H1 (cell line): ENCODE results near the gene FKBP5. TPM values are rescaled to one million over a fixed set of nuclear protein-coding genes. Genes with fewer than 3 reads are reported as not detected.

Experiments
- CTCF ChIA-PET: fragments of 300-600 bp; sonication (Branson Sonifier 250); formaldehyde crosslinking; loops from one replicate; lab custom pipeline; 2021; ENCODE audit not compliant: partially characterized antibody; lab: Charles Lee
- POLR2A ChIA-PET: fragments of 300-600 bp; sonication (Branson Sonifier 250); formaldehyde crosslinking; loops from one replicate; lab custom pipeline; 2021; ENCODE audit warnings: inconsistent platforms; ENCODE audit not compliant: partially characterized antibody; lab: Charles Lee
- DNase-seq, 2 experiments: peaks; one replicate each; pipeline versions ENCODE4 v3.0.0 to v3.0.0-alpha.2; 2010 to 2022; ENCODE audit warnings: low spot score in 2 of 2, low read depth in 1 of 2, mixed read lengths in 1 of 2
- FAIRE-seq: peaks from 2 replicates; lab custom pipeline; 2011; peaks lifted over from hg19 to GRCh38; lab: Jason Lieb, UNC
- H2AFZ ChIP-seq: 2 replicates; pipeline ENCODE4 v1.8.1; 2012; ENCODE audit warnings: low read length, inconsistent platforms
- H2AK5ac ChIP-seq: 2 replicates; pipeline ENCODE4 v1.6.1; 2013; ENCODE audit warnings: low read depth, low read length
- H2BK120ac ChIP-seq: replicated peaks from 2 replicates; pipeline ENCODE3; 2013; ENCODE audit warnings: low read depth, low read length, inconsistent platforms
- H2BK12ac ChIP-seq: 2 replicates; pipeline ENCODE4 v1.6.1; 2013; ENCODE audit warnings: low read depth, low read length
- H2BK15ac ChIP-seq: 2 replicates; pipeline ENCODE4 v1.6.1; 2013; ENCODE audit warnings: low read length
- H2BK20ac ChIP-seq: 2 replicates; pipeline ENCODE4 v1.6.1; 2013; ENCODE audit warnings: low read length
- H2BK5ac ChIP-seq: 2 replicates; pipeline ENCODE4 v1.6.1; 2013; ENCODE audit warnings: low read depth, low read length
- H3K14ac ChIP-seq: 2 replicates; pipeline ENCODE4 v1.6.1; 2013; ENCODE audit warnings: inconsistent platforms; ENCODE audit not compliant: insufficient read length
- H3K18ac ChIP-seq: 2 replicates; pipeline ENCODE4 v1.6.1; 2013; ENCODE audit warnings: low read length; ENCODE audit errors: extremely low read depth
- H3K23ac ChIP-seq: 2 replicates; pipeline ENCODE4 v1.6.1; 2013; ENCODE audit warnings: inconsistent platforms; ENCODE audit not compliant: insufficient read length
- H3K23me2 ChIP-seq: 2 replicates; pipeline ENCODE4 v1.6.1; 2013; ENCODE audit warnings: low read depth, low read length
- H3K27ac ChIP-seq: 2 replicates; pipeline ENCODE4 v1.6.1; 2011; ENCODE audit warnings: low read depth, low read length, inconsistent platforms
- H3K27me3 ChIP-seq, 4 experiments: replicated peaks in 1 of 4; 1 replicate in 1 of 4; 2 replicates in 3 of 4; pipeline versions ENCODE4 v1.6.1 to v1.8.1; 2011 to 2013; ENCODE audit warnings: low read length in 3 of 4, mild to moderate bottlenecking in 3 of 4, inconsistent platforms in 2 of 4, mixed read lengths in 2 of 4, moderate library complexity in 1 of 4; ENCODE audit not compliant: control insufficient read depth in 3 of 4, insufficient read depth in 3 of 4; ENCODE audit errors: extremely low read depth in 1 of 4
- H3K36me3 ChIP-seq, 4 experiments: 2 replicates each; pipeline versions ENCODE4 v1.6.1 to v1.8.1; 2011 to 2013; ENCODE audit warnings: mild to moderate bottlenecking in 4 of 4, low read length in 3 of 4, moderate library complexity in 2 of 4, control low read depth in 1 of 4, inconsistent platforms in 1 of 4; ENCODE audit not compliant: insufficient read depth in 4 of 4, control insufficient read depth in 2 of 4
- H3K4ac ChIP-seq: replicated peaks from 2 replicates; pipeline ENCODE3; 2013; ENCODE audit warnings: low read length, low read depth, mixed read lengths, inconsistent platforms; ENCODE audit not compliant: insufficient read length
- H3K4me1 ChIP-seq, 4 experiments: replicated peaks in 1 of 4; 1 replicate in 1 of 4; 2 replicates in 3 of 4; pipeline versions ENCODE4 v1.6.1 to v1.8.1; 2011 to 2013; ENCODE audit warnings: low read length in 3 of 4, inconsistent platforms in 2 of 4, mixed read lengths in 1 of 4; ENCODE audit not compliant: insufficient read depth in 4 of 4, control insufficient read depth in 3 of 4
- H3K4me2 ChIP-seq, 2 experiments: 2 replicates each; pipeline versions ENCODE4 v1.6.1 to v1.8.1; 2011 to 2013; ENCODE audit warnings: low read depth in 2 of 2, low read length in 2 of 2, control low read depth in 1 of 2, inconsistent platforms in 1 of 2, mild to moderate bottlenecking in 1 of 2; ENCODE audit not compliant: insufficient read depth in 1 of 2
- H3K4me3 ChIP-seq, 4 experiments: fragments of 200-600, 300-600 bp in 1 of 4; sonication (generic), shearing (Covaris generic), sonication (Bioruptor Twin) in 1 of 4; 2 replicates each; pipeline versions ENCODE4 v1.5.1 to v1.8.1; 2011 to 2016; ENCODE audit warnings: low read length in 4 of 4, low read depth in 3 of 4, control low read depth in 2 of 4, inconsistent platforms in 2 of 4, mild to moderate bottlenecking in 2 of 4, mixed read lengths in 1 of 4, moderate library complexity in 1 of 4; ENCODE audit not compliant: insufficient read depth in 2 of 4; ENCODE audit errors: extremely low read depth in 1 of 4
- H3K56ac ChIP-seq: replicated peaks from 2 replicates; pipeline ENCODE3; 2013; ENCODE audit warnings: low read depth, mild to moderate bottlenecking, mixed read lengths, low read length, inconsistent platforms; ENCODE audit not compliant: insufficient read length
- H3K79me1 ChIP-seq: 2 replicates; pipeline ENCODE4 v1.6.1; 2013; ENCODE audit warnings: low read depth, low read length, control low read depth
- H3K79me2 ChIP-seq, 2 experiments: 2 replicates each; pipeline versions ENCODE4 v1.6.1 to v1.8.1; 2012 to 2013; ENCODE audit warnings: low read length in 2 of 2, mild to moderate bottlenecking in 2 of 2, inconsistent platforms in 1 of 2; ENCODE audit not compliant: insufficient read depth in 2 of 2, control insufficient read depth in 1 of 2
- H3K9ac ChIP-seq, 4 experiments: replicated peaks in 1 of 4; 1 replicate in 1 of 4; 2 replicates in 3 of 4; pipeline versions ENCODE4 v1.6.1 to v1.8.1; 2011 to 2013; ENCODE audit warnings: low read depth in 3 of 4, low read length in 3 of 4, control low read depth in 2 of 4, mild to moderate bottlenecking in 2 of 4, moderate library complexity in 2 of 4, inconsistent platforms in 1 of 4; ENCODE audit errors: extremely low read depth in 1 of 4
- H3K9me3 ChIP-seq, 2 experiments: 2 replicates each; pipeline versions ENCODE4 v1.6.1 to v1.8.1; 2012 to 2013; ENCODE audit warnings: mild to moderate bottlenecking in 2 of 2, moderate library complexity in 2 of 2, control low read depth in 1 of 2, inconsistent platforms in 1 of 2, low read depth in 1 of 2, low read length in 1 of 2, mixed read lengths in 1 of 2; ENCODE audit not compliant: insufficient read depth in 2 of 2
- H4K20me1 ChIP-seq, 2 experiments: replicated peaks in 1 of 2; 2 replicates each; pipeline versions ENCODE3 to v1.8.1; 2011 to 2013; ENCODE audit warnings: inconsistent platforms in 2 of 2, low read length in 2 of 2, mild to moderate bottlenecking in 1 of 2; ENCODE audit not compliant: insufficient read depth in 2 of 2, control insufficient read depth in 1 of 2
- H4K5ac ChIP-seq: 2 replicates; pipeline ENCODE4 v1.6.1; 2013; ENCODE audit warnings: low read length, low read depth, mixed read lengths, inconsistent platforms; ENCODE audit not compliant: insufficient read length
- H4K8ac ChIP-seq: 2 replicates; pipeline ENCODE4 v1.8.0; 2013; ENCODE audit warnings: mild to moderate bottlenecking, moderate library complexity, low read length, inconsistent platforms; ENCODE audit not compliant: insufficient read depth; ENCODE audit errors: extremely low read depth
- H4K91ac ChIP-seq: replicated peaks from 2 replicates; pipeline ENCODE3; 2013; ENCODE audit warnings: low read length, mixed read lengths, inconsistent platforms; ENCODE audit not compliant: insufficient read length
- HDAC2 ChIP-seq, 2 experiments: fragments of 300-600 bp in 1 of 2; sonication (generic) in 1 of 2; IDR thresholded peaks; 2 replicates each; pipeline ENCODE4 v1.6.1; 2011 to 2012; ENCODE audit warnings: low read depth in 2 of 2, low read length in 2 of 2, mild to moderate bottlenecking in 2 of 2, moderate library complexity in 2 of 2, borderline replicate concordance in 1 of 2, inconsistent platforms in 1 of 2
- WGBS, 2 experiments: shearing (Covaris generic) in 1 of 2; methylation state at CpG; one replicate each; pipeline versions ENCODE4 v1.1.6 to v1.1.7; 2013 to 2015; ENCODE audit warnings: low lambda C conversion rate in 2 of 2, mixed read lengths in 2 of 2, inconsistent platforms in 1 of 2, low coverage in 1 of 2, missing lambda C conversion rate in 1 of 2; ENCODE audit not compliant: insufficient replicate concordance in 2 of 2, insufficient coverage in 1 of 2, insufficient read length in 1 of 2; ENCODE audit errors: extremely low coverage in 1 of 2, missing lambda C conversion rate in 1 of 2; 5-methylcytosine and 5-hydroxymethylcytosine counted together
- polyA plus RNA-seq, 7 experiments: library from polyadenylated mRNA; depleted of rRNA in 3 of 7; stranded (reverse) in 5 of 7; unstranded in 2 of 7; fragments of >200 nt in 5 of 7; fragments of 200-250 nt in 2 of 7; gene quantifications; 1 replicate in 5 of 7; 2 replicates in 1 of 7; 4 replicates in 1 of 7; pipeline versions ENCODE4 v1.2.1 to v1.2.3, GENCODE V29; 2011 to 2013; ENCODE audit warnings: missing spikeins in 2 of 7, mixed read lengths in 2 of 7
- total RNA-seq: library from RNA; stranded (reverse); fragmentation: NEBNext Ultra II Directional; extraction: Animal tissue kit (Norgen Biotek cat#: 25700); gene quantifications from 2 replicates; pipeline ENCODE4 v1.2.1, GENCODE V29; 2021

Gene FKBP5
- total and polyA plus RNA-seq, 2 of the 8 experiments (the other 6 are each of a cell fraction or from before 2014, with no cell fraction given) = 14.3 to 40.4 TPM

GRCh38 chr6:35622283-35622682 lies 66.4 kb downstream of the FKBP5 start:
- no peak overlapping the region for H4K5ac ChIP-seq
- no peak overlapping the region for H4K8ac ChIP-seq
- H3K79me1 ChIP-seq = no peaks in the 10 kb centered on the region
- no peak overlapping the region for H3K56ac ChIP-seq
- FAIRE-seq (no peak), DNase-seq (no peak)
- H3K4me1 ChIP-seq = no peaks in the 10 kb centered on the region
- H3K4me3 ChIP-seq = no peak overlapping the region
- no peaks in the 10 kb centered on the region for H3K79me2 ChIP-seq
- no peak overlapping the region for H4K91ac ChIP-seq
- no peak overlapping the region for H3K27ac ChIP-seq
- CTCF ChIA-PET = interaction anchor here (0.6 to 5.0 kb wide), 9 partner anchors 12 to 114 kb away, joined by 3 to 28 read pairs (median 6); no protein-coding TSS in a partner anchor
- POLR2A ChIA-PET = interaction anchor here (1.1 kb wide), 1 partner anchor 24 kb away, joined by 3 read pairs; no protein-coding TSS in a partner anchor
- no peak overlapping the region for H2AK5ac ChIP-seq
- no peak overlapping the region for H2BK120ac ChIP-seq
- no peak overlapping the region for H3K4ac ChIP-seq
- H3K23me2 ChIP-seq = no peaks in the 10 kb centered on the region
- no peak overlapping the region for H3K14ac ChIP-seq
- no peak overlapping the region for H2BK15ac ChIP-seq
- no peak overlapping the region for H2BK20ac ChIP-seq
- no peak overlapping the region for H3K23ac ChIP-seq
- peaks cover 0 to 15% (median 4%) of the 10 kb centered on the region in 4 experiments; a peak in 6 of 8 replicates for H3K36me3 ChIP-seq
- no peak overlapping the region for H2BK5ac ChIP-seq
- H3K18ac ChIP-seq = no peak overlapping the region
- H2AFZ ChIP-seq = no peak overlapping the region
- no peaks in the 10 kb centered on the region for H3K9me3 ChIP-seq
- no peak overlapping the region for H3K4me2 ChIP-seq
- peaks cover 0 to 1% of the 10 kb centered on the region in 2 experiments for H4K20me1 ChIP-seq
- H3K9ac ChIP-seq = no peak overlapping the region
- 95% methylated on average over 4 of the region's 4 CpGs; no CpG with 5 or more reads in 1 of the 2 experiments for WGBS, 2 experiments
- no peaks in the 10 kb centered on the region for H3K27me3 ChIP-seq
- no peak overlapping the region for H2BK12ac ChIP-seq
- no peak for TF ChIP-seq HDAC2 (IDR thresholded peaks at IDR 0.05; ENCODE audit: borderline replicate concordance in 1 of 2, low read depth in 2 of 2, low read length in 2 of 2)
